Body of pancreas (tissue), 4 donors: Measurements from ENCODE around the gene GRM4. TPM values are rescaled to one million over a fixed set of nuclear protein-coding genes. Genes with fewer than 3 reads are reported as not detected.

Experiments
- ATAC-seq: fragments of 150-250 bp; one replicate; pipeline ENCODE4 v1.9.1; 2016
- DNase-seq, 4 donors: peaks; one replicate each; pipeline ENCODE4 v3.0.0-alpha.2; 2019
- H3K27ac ChIP-seq, 4 donors: fragments of 200-600 bp; sonication (generic); 1 replicate in 3 of 4; 2 replicates in 1 of 4; pipeline versions ENCODE4 v1.5.1 to v1.6.1; 2016 to 2019; ENCODE audit warnings: mild to moderate bottlenecking in 1 of 4, mixed read lengths in 1 of 4, moderate library complexity in 1 of 4
- H3K27me3 ChIP-seq, 2 donors: fragments of 200-600 bp; sonication (generic); one replicate each; pipeline ENCODE4 v1.6.0; 2016; ENCODE audit warnings: mild to moderate bottlenecking in 1 of 2
- H3K36me3 ChIP-seq, 2 donors: fragments of 200-600 bp; sonication (generic); replicated peaks in 1 of 2; 2 replicates each; pipeline ENCODE4 v1.5.1; 2016; ENCODE audit warnings: low read depth in 2 of 2; ENCODE audit not compliant: insufficient read depth in 1 of 2
- H3K4me1 ChIP-seq: fragments of 200-600 bp; sonication (generic); one replicate; pipeline ENCODE4 v1.6.0; 2016
- H3K4me3 ChIP-seq, 2 donors: fragments of 200-600 bp; sonication (generic); 1 replicate in 1 of 2; 2 replicates in 1 of 2; pipeline ENCODE4 v1.5.1; 2016 to 2019
- H3K9me3 ChIP-seq, 3 donors: fragments of 200-600 bp; sonication (generic); 1 replicate in 2 of 3; 2 replicates in 1 of 3; pipeline ENCODE4 v1.5.1; 2016
- CTCF ChIP-seq, 7 experiments: fragments of 450-650 bp in 4 of 7; fragments of 200-600 bp in 3 of 7; sonication (generic) in 3 of 7; IDR thresholded peaks; one replicate each; pipeline ENCODE4 v1.5.1; 2016 to 2019; ENCODE audit warnings: antibody characterized with exemption in 7 of 7
- POLR2A ChIP-seq, 3 donors: fragments of 450-650 bp; IDR thresholded peaks; one replicate each; pipeline ENCODE4 v1.6.1; 2016; ENCODE audit warnings: antibody characterized with exemption in 3 of 3, mild to moderate bottlenecking in 2 of 3
- WGBS, 2 donors: methylation state at CpG; one replicate each; pipeline ENCODE4 v1.1.5; 2017; 5-methylcytosine and 5-hydroxymethylcytosine counted together
- intact Hi-C: fragments of 100-400 bp; cut with DNase I; formaldehyde crosslinking; loops from one replicate; pipeline ENCODE4 v1.15.1; 2023
- total RNA-seq, 2 donors: library from RNA; depleted of rRNA; stranded (reverse); fragments of >200 nt; gene quantifications; one replicate each; pipeline ENCODE4 v1.1.0, GENCODE V29; 2016

GRM4 gene
- total RNA-seq, 2 donors from 2014 or later, result 0.33 TPM; not detected in 1

- WGBS, 2 donors, result 70 to 83% methylated on average over 3 to 8 of the region's 8 CpGs
- Histone ChIP-seq H3K9me3 (no peaks in the 10 kb centered on the region), H3K4me1 (no peaks in the 10 kb centered on the region), H3K36me3 (no peaks in the 10 kb centered on the region), H3K4me3 (no peak overlapping the region), H3K27me3 (no peaks in the 10 kb centered on the region), H3K27ac (no peak overlapping the region)
- no peak for ATAC-seq
- no peak for TF ChIP-seq CTCF (IDR thresholded peaks at IDR 0.05)
- TF ChIP-seq POLR2A (IDR thresholded peaks at IDR 0.05), result no peak
- no peak for DNase-seq
- intact Hi-C loops, result no loop called here
These were observed 41.7 kb downstream of the GRM4 start for GRCh38 chr6:34104186-34104585.

GRCh38 chr6:34103321-34103720 is 42.6 kb downstream of the GRM4 start:
- 57 to 60% methylated on average over 16 of the region's 16 CpGs for WGBS, 2 donors
- no peak for DNase-seq
- no peaks in the 10 kb centered on the region for H3K36me3 ChIP-seq
- no peak overlapping the region for H3K27ac ChIP-seq
- TF ChIP-seq CTCF (IDR thresholded peaks at IDR 0.05), result no peak
- TF ChIP-seq POLR2A (IDR thresholded peaks at IDR 0.05), result no peak
- no peaks in the 10 kb centered on the region for H3K9me3 ChIP-seq
- no peaks in the 10 kb centered on the region for H3K27me3 ChIP-seq
- H3K4me3 ChIP-seq, result no peak overlapping the region
- H3K4me1 ChIP-seq, result no peaks in the 10 kb centered on the region
- no peak for ATAC-seq
- intact Hi-C loops, result no loop called here

GRCh38 chr6:34102696-34103095 is 43.2 kb downstream of the GRM4 start:
- no peaks in the 10 kb centered on the region for H3K36me3 ChIP-seq
- no peaks in the 10 kb centered on the region for H3K27me3 ChIP-seq
- intact Hi-C loops, result no loop called here
- 66 to 77% methylated on average over 2 to 6 of the region's 6 CpGs for WGBS, 2 donors
- H3K4me1 ChIP-seq, result no peaks in the 10 kb centered on the region
- no peak for ATAC-seq
- DNase-seq, result no peak
- no peak for TF ChIP-seq POLR2A (IDR thresholded peaks at IDR 0.05)
- no peak for TF ChIP-seq CTCF (IDR thresholded peaks at IDR 0.05)
- H3K9me3 ChIP-seq, result no peaks in the 10 kb centered on the region
- H3K4me3 ChIP-seq, result no peak overlapping the region
- no peak overlapping the region for H3K27ac ChIP-seq

GRCh38 chr6:34102099-34102656 is 43.7 kb downstream of the GRM4 start:
- ATAC-seq (no peak), DNase-seq (no peak)
- Histone ChIP-seq H3K4me1 (no peaks in the 10 kb centered on the region), H3K36me3 (no peaks in the 10 kb centered on the region), H3K27me3 (no peaks in the 10 kb centered on the region), H3K4me3 (no peak overlapping the region), H3K27ac (no peak overlapping the region), H3K9me3 (no peaks in the 10 kb centered on the region)
- intact Hi-C loops, result no loop called here
- TF ChIP-seq CTCF (IDR thresholded peaks at IDR 0.05) (no peak), POLR2A (IDR thresholded peaks at IDR 0.05) (no peak)
- 87 to 91% methylated on average over 6 of the region's 6 CpGs for WGBS, 2 donors

- Histone ChIP-seq H3K4me3 (no peak overlapping the region), H3K36me3 (no peaks in the 10 kb centered on the region), H3K9me3 (no peaks in the 10 kb centered on the region), H3K4me1 (no peaks in the 10 kb centered on the region), H3K27ac (no peak overlapping the region), H3K27me3 (no peaks in the 10 kb centered on the region)
- 75 to 82% methylated on average over 4 to 7 of the region's 7 CpGs for WGBS, 2 donors
- no peak for ATAC-seq
- DNase-seq, result no peak
- TF ChIP-seq CTCF (IDR thresholded peaks at IDR 0.05), result no peak
- no peak for TF ChIP-seq POLR2A (IDR thresholded peaks at IDR 0.05)
- intact Hi-C loops, result no loop called here
These were observed 45.1 kb downstream of the GRM4 start for GRCh38 chr6:34100788-34101187.
